HFFc6 (cell line): ENCODE data around the gene PLEKHM2. TPM values are rescaled to one million over a fixed set of nuclear protein-coding genes. Genes with fewer than 3 reads are reported as not detected.

Experiments
- DNase-seq: peaks from one replicate; pipeline ENCODE4 v3.0.0-alpha.2; 2018
- H3K27ac Mint-ChIP-seq: 2 replicates; pipeline ENCODE4 v1.8.0; 2020; ENCODE audit warnings: mild to moderate bottlenecking, mixed read lengths
- H3K27me3 Mint-ChIP-seq: 2 replicates; pipeline ENCODE4 v1.8.0; 2021; ENCODE audit warnings: mild to moderate bottlenecking, moderate library complexity, mixed read lengths; ENCODE audit not compliant: insufficient read depth
- H3K36me3 Mint-ChIP-seq: 2 replicates; pipeline ENCODE4 v1.8.0; 2021; ENCODE audit warnings: low read depth, mixed read lengths
- H3K4me1 Mint-ChIP-seq: 2 replicates; pipeline ENCODE4 v1.8.0; 2020; ENCODE audit warnings: low read depth, mixed read lengths
- H3K4me3 Mint-ChIP-seq: 2 replicates; pipeline ENCODE4 v1.8.0; 2020; ENCODE audit warnings: mild to moderate bottlenecking, moderate library complexity, mixed read lengths
- H3K9me3 Mint-ChIP-seq: 2 replicates; pipeline ENCODE4 v1.8.0; 2020; ENCODE audit warnings: mild to moderate bottlenecking, mixed read lengths
- CTCF ChIP-seq: fragments of 200-600 bp; sonication (generic); IDR thresholded peaks from 2 replicates; pipeline ENCODE4 v1.5.0; 2021; ENCODE audit warnings: antibody characterized with exemption, mild to moderate bottlenecking
- total RNA-seq, 6 experiments: library from RNA; stranded (reverse); fragmentation: NEBNext Ultra II Directional; extraction: Animal tissue kit (Norgen Biotek cat#: 25700); gene quantifications; 2 replicates in 1 of 6; 3 replicates in 5 of 6; pipeline ENCODE4 v1.2.3, GENCODE V29; 2021

The PLEKHM2 gene
- total RNA-seq, 6 experiments from 2014 or later: 61.5 to 70.5 (median 66.0) TPM

- H3K9me3 Mint-ChIP-seq: no peaks in the 10 kb centered on the region
- TF ChIP-seq CTCF: no peak
- peak overlapping the region; percentile 90; the same call in 1 of the 2 replicates for H3K27ac Mint-ChIP-seq
These were observed 80.8 kb downstream of the PLEKHM2 start for GRCh38 chr1:15764890-15765289.

GRCh38 chr1:15765495-15766194, 81.5 kb downstream of the PLEKHM2 start:
- Mint-ChIP-seq H3K4me3 (peak overlapping the region; percentile 41; the same call in 1 of the 2 replicates), H3K9me3 (no peaks in the 10 kb centered on the region), H3K4me1 (peaks cover 37% of the 10 kb centered on the region), H3K36me3 (peaks cover 20% of the 10 kb centered on the region), H3K27ac (peak overlapping the region; percentile 90), H3K27me3 (peaks cover 1% of the 10 kb centered on the region; the same call in 1 of the 2 replicates)
- no peak for DNase-seq
- TF ChIP-seq CTCF: no peak

More at GRCh38 chr1:15764890-15765289, 80.8 kb downstream of the PLEKHM2 start:
- Mint-ChIP-seq H3K27me3 (peaks cover 1% of the 10 kb centered on the region; the same call in 1 of the 2 replicates), H3K4me3 (no peak overlapping the region), H3K36me3 (peaks cover 20% of the 10 kb centered on the region), H3K4me1 (peaks cover 41% of the 10 kb centered on the region)
- no peak for DNase-seq

- TF ChIP-seq CTCF: no peak
- no peak overlapping the region for H3K27ac Mint-ChIP-seq
- no peak for DNase-seq
- H3K36me3 Mint-ChIP-seq: peaks cover 26% of the 10 kb centered on the region
- H3K4me3 Mint-ChIP-seq: no peak overlapping the region
- H3K4me1 Mint-ChIP-seq: peaks cover 24% of the 10 kb centered on the region
- no peaks in the 10 kb centered on the region for H3K9me3 Mint-ChIP-seq
- peaks cover 1% of the 10 kb centered on the region; the same call in 1 of the 2 replicates for H3K27me3 Mint-ChIP-seq
These were observed 83.8 kb downstream of the PLEKHM2 start for GRCh38 chr1:15767941-15768340.

GRCh38 chr1:15768388-15768787, 84.3 kb downstream of the PLEKHM2 start:
- Mint-ChIP-seq H3K27me3 (peaks cover 1% of the 10 kb centered on the region; the same call in 1 of the 2 replicates), H3K4me1 (peaks cover 24% of the 10 kb centered on the region), H3K4me3 (no peak overlapping the region), H3K36me3 (peaks cover 27% of the 10 kb centered on the region), H3K9me3 (no peaks in the 10 kb centered on the region), H3K27ac (no peak overlapping the region)
- no peak for DNase-seq
- TF ChIP-seq CTCF: no peak

- peaks cover 21% of the 10 kb centered on the region for H3K36me3 Mint-ChIP-seq
These were observed 86.3 kb downstream of the PLEKHM2 start for GRCh38 chr1:15770313-15770962.

More at GRCh38 chr1:15770313-15770962, 86.3 kb downstream of the PLEKHM2 start:
- Mint-ChIP-seq H3K27me3 (no peaks in the 10 kb centered on the region; the same call in 1 of the 2 replicates), H3K4me3 (no peak overlapping the region), H3K9me3 (no peaks in the 10 kb centered on the region), H3K27ac (no peak overlapping the region), H3K4me1 (peaks cover 11% of the 10 kb centered on the region)
- TF ChIP-seq CTCF: no peak
- no peak for DNase-seq
